Liver (tissue), 9 donors: ENCODE results near the gene UNC93B1. TPM values are rescaled to one million over a fixed set of nuclear protein-coding genes. Genes with fewer than 3 reads are reported as not detected.

Source experiments
- DNase-seq: peaks from one replicate; pipeline ENCODE4 v3.0.0-alpha.2; 2017; ENCODE audit warnings: low spot score
- H3K27ac ChIP-seq, 2 donors: one replicate each; pipeline ENCODE4 v1.7.0; 2013; ENCODE audit warnings: inconsistent platforms in 2 of 2, low read length in 2 of 2, control low read depth in 1 of 2, low read depth in 1 of 2, mild to moderate bottlenecking in 1 of 2
- H3K27me3 ChIP-seq, 4 donors: one replicate each; pipeline versions ENCODE4 v1.6.1 to v1.7.0; 2013; ENCODE audit warnings: low read length in 3 of 4, inconsistent platforms in 1 of 4, mild to moderate bottlenecking in 1 of 4, moderate library complexity in 1 of 4; ENCODE audit not compliant: control insufficient read depth in 4 of 4, insufficient read depth in 4 of 4
- H3K36me3 ChIP-seq, 4 donors: one replicate each; pipeline versions ENCODE4 v1.6.1 to v1.7.0; 2013; ENCODE audit warnings: low read length in 3 of 4, mild to moderate bottlenecking in 3 of 4, low read depth in 1 of 4, moderate library complexity in 1 of 4; ENCODE audit not compliant: control insufficient read depth in 4 of 4, insufficient read depth in 3 of 4
- H3K4me1 ChIP-seq, 4 donors: one replicate each; pipeline versions ENCODE4 v1.6.1 to v1.7.0; 2013; ENCODE audit warnings: low read length in 3 of 4, mild to moderate bottlenecking in 3 of 4, moderate library complexity in 1 of 4; ENCODE audit not compliant: control insufficient read depth in 4 of 4, insufficient read depth in 4 of 4
- H3K4me3 ChIP-seq, 3 donors: one replicate each; pipeline versions ENCODE4 v1.6.1 to v1.7.0; 2013; ENCODE audit warnings: low read length in 3 of 3, control low read depth in 1 of 3, low read depth in 1 of 3, mild to moderate bottlenecking in 1 of 3
- H3K9ac ChIP-seq, 2 donors: one replicate each; pipeline ENCODE4 v1.7.0; 2013; ENCODE audit warnings: low read length in 2 of 2, mild to moderate bottlenecking in 2 of 2, moderate library complexity in 2 of 2, control low read depth in 1 of 2, low read depth in 1 of 2
- H3K9me3 ChIP-seq, 4 donors: one replicate each; pipeline versions ENCODE4 v1.6.1 to v1.7.0; 2013; ENCODE audit warnings: low read length in 3 of 4; ENCODE audit not compliant: control insufficient read depth in 4 of 4
- EGR1 ChIP-seq, 2 donors: IDR thresholded peaks; 2 replicates each; pipeline ENCODE4 v1.6.1; 2016 to 2018; ENCODE audit warnings: antibody characterized with exemption in 2 of 2, low read depth in 2 of 2
- FOXA1 ChIP-seq: IDR thresholded peaks from 2 replicates; pipeline ENCODE4 v1.6.1; 2016; ENCODE audit warnings: antibody characterized with exemption
- FOXA2 ChIP-seq: IDR thresholded peaks from 2 replicates; pipeline ENCODE4 v1.6.1; 2016; ENCODE audit warnings: antibody characterized with exemption
- GABPA ChIP-seq, 2 donors: IDR thresholded peaks in 1 of 2; conservative IDR thresholded peaks in 1 of 2; 2 replicates each; pipeline ENCODE4 v1.6.1; 2016; ENCODE audit warnings: antibody characterized with exemption in 2 of 2, mild to moderate bottlenecking in 1 of 2, moderate library complexity in 1 of 2
- HNF4A ChIP-seq, 2 donors: conservative IDR thresholded peaks; 2 replicates each; pipeline ENCODE4 v1.6.1; 2016; ENCODE audit warnings: antibody characterized with exemption in 2 of 2, mild to moderate bottlenecking in 2 of 2
- HNF4G ChIP-seq: IDR thresholded peaks from 2 replicates; pipeline ENCODE4 v1.6.1; 2016; ENCODE audit warnings: antibody characterized with exemption
- JUND ChIP-seq, 2 donors: IDR thresholded peaks; 2 replicates each; pipeline ENCODE4 v1.6.1; 2016; ENCODE audit warnings: antibody characterized with exemption in 2 of 2
- NR2F2 ChIP-seq: IDR thresholded peaks from 2 replicates; pipeline ENCODE4 v1.6.1; 2016; ENCODE audit warnings: antibody characterized with exemption
- RAD21 ChIP-seq, 2 donors: IDR thresholded peaks; 2 replicates each; pipeline ENCODE4 v1.6.1; 2016; ENCODE audit warnings: antibody characterized with exemption in 2 of 2, mild to moderate bottlenecking in 2 of 2
- RXRA ChIP-seq, 2 donors: IDR thresholded peaks; 2 replicates each; pipeline ENCODE4 v1.6.1; 2017 to 2018; ENCODE audit warnings: antibody characterized with exemption in 2 of 2, mild to moderate bottlenecking in 1 of 2
- SP1 ChIP-seq: IDR thresholded peaks from 2 replicates; pipeline ENCODE4 v1.6.1; 2018; ENCODE audit warnings: antibody characterized with exemption, mild to moderate bottlenecking
- TAF1 ChIP-seq: conservative IDR thresholded peaks from 2 replicates; pipeline ENCODE4 v1.6.1; 2016; ENCODE audit warnings: antibody characterized with exemption, mild to moderate bottlenecking
- YY1 ChIP-seq: IDR thresholded peaks from 2 replicates; pipeline ENCODE4 v1.6.1; 2016; ENCODE audit warnings: antibody characterized with exemption, mild to moderate bottlenecking
- WGBS: extraction: QIAGEN DNeasy Blood & Tissue Kit; methylation state at CpG from one replicate; pipeline ENCODE4 v1.1.7; 2013; 5-methylcytosine and 5-hydroxymethylcytosine counted together
- polyA plus RNA-seq, 2 donors: library from polyadenylated mRNA; stranded (reverse) in 1 of 2; unstranded in 1 of 2; fragments of 200-250 nt in 1 of 2; fragments of >200 nt in 1 of 2; fragmentation: Nextera tagmentation in 1 of 2; extraction: Ambion mirVana in 1 of 2; gene quantifications; one replicate each; pipeline versions ENCODE4 v1.2.1 to v1.2.3, GENCODE V29; 2013 to 2015
- total RNA-seq, 2 donors: library from RNA; depleted of rRNA; stranded (reverse); fragments of >200 nt; gene quantifications; one replicate each; pipeline ENCODE4 v1.2.3, GENCODE V29; 2014
- TF ChIP-seq, protein P1 (sequence below): fragments of 150-350 bp; IDR thresholded peaks from 2 replicates; pipeline ENCODE4 v1.5.1; 2017; ENCODE audit warnings: improper control_type of control experiment, low read depth, low read length; ENCODE audit not compliant: missing input control
- TF ChIP-seq, protein P2 (sequence below): IDR thresholded peaks from 2 replicates; pipeline ENCODE4 v1.6.1; 2016; ENCODE audit warnings: antibody characterized with exemption
- TF ChIP-seq, protein P3 (sequence below): IDR thresholded peaks from 2 replicates; pipeline ENCODE4 v1.6.1; 2016; ENCODE audit warnings: antibody characterized with exemption
- TF ChIP-seq, protein P4 (sequence below): IDR thresholded peaks from 2 replicates; pipeline ENCODE4 v1.6.1; 2016; ENCODE audit warnings: antibody characterized with exemption, mild to moderate bottlenecking
- TF ChIP-seq, protein P5 (sequence below): IDR thresholded peaks from 2 replicates; pipeline ENCODE4 v1.6.1; 2016; ENCODE audit warnings: antibody characterized with exemption
- donor health status: healthy.
- donor health status: healthy.
- donor health status: healthy.
- donor health status: healthy.
- donor health status: healthy.

UNC93B1 gene
- total and polyA plus RNA-seq, 4 donors, result 9.2 to 19.1 (median 15.0) TPM

DNA sequence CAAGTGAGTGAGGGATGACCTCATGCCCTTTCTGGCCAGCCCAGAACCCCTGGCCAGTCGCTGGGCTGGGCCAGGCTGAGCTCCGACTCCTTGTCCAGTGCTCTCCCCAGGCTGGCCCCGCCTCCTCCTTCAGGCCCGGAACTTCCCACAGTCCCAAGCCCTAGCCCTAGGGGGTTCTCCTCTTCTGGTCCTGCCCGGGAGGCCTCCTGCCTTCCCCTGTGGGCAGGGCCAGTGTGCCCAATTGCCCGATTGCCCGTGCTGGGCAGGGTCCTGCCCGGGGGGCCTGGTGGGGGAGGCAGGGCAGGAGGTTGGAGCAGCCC is 39.1 kb upstream of the UNC93B1 start:
- Histone ChIP-seq H3K9ac (no peak overlapping the region), H3K27me3 (no peaks in the 10 kb centered on the region), H3K36me3 (peaks cover 0 to 27% (median 7%) of the 10 kb centered on the region in 4 donors), H3K4me3 (no peak overlapping the region), H3K27ac (no peak overlapping the region), H3K9me3 (no peaks in the 10 kb centered on the region), H3K4me1 (peaks cover 10 to 26% (median 15%) of the 10 kb centered on the region in 4 donors)
- WGBS, result 87% methylated on average over 8 of the region's 8 CpGs
- TF ChIP-seq, protein P1, sequence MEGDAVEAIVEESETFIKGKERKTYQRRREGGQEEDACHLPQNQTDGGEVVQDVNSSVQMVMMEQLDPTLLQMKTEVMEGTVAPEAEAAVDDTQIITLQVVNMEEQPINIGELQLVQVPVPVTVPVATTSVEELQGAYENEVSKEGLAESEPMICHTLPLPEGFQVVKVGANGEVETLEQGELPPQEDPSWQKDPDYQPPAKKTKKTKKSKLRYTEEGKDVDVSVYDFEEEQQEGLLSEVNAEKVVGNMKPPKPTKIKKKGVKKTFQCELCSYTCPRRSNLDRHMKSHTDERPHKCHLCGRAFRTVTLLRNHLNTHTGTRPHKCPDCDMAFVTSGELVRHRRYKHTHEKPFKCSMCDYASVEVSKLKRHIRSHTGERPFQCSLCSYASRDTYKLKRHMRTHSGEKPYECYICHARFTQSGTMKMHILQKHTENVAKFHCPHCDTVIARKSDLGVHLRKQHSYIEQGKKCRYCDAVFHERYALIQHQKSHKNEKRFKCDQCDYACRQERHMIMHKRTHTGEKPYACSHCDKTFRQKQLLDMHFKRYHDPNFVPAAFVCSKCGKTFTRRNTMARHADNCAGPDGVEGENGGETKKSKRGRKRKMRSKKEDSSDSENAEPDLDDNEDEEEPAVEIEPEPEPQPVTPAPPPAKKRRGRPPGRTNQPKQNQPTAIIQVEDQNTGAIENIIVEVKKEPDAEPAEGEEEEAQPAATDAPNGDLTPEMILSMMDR, result no peak
- TF ChIP-seq RAD21 (IDR thresholded peaks at IDR 0.05) (no peak), FOXA1 (no peak), FOXA2 (no peak), TAF1 (no peak), RXRA (IDR thresholded peaks at IDR 0.05) (no peak), EGR1 (IDR thresholded peaks at IDR 0.05; ENCODE audit: low read depth in 2 of 2) (no peak), HNF4G (no peak), HNF4A (conservative IDR thresholded peaks at IDR 0.05) (no peak)
- TF ChIP-seq, protein P2, sequence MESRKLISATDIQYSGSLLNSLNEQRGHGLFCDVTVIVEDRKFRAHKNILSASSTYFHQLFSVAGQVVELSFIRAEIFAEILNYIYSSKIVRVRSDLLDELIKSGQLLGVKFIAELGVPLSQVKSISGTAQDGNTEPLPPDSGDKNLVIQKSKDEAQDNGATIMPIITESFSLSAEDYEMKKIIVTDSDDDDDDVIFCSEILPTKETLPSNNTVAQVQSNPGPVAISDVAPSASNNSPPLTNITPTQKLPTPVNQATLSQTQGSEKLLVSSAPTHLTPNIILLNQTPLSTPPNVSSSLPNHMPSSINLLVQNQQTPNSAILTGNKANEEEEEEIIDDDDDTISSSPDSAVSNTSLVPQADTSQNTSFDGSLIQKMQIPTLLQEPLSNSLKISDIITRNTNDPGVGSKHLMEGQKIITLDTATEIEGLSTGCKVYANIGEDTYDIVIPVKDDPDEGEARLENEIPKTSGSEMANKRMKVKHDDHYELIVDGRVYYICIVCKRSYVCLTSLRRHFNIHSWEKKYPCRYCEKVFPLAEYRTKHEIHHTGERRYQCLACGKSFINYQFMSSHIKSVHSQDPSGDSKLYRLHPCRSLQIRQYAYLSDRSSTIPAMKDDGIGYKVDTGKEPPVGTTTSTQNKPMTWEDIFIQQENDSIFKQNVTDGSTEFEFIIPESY, result no peak
- no peak for DNase-seq

DNA sequence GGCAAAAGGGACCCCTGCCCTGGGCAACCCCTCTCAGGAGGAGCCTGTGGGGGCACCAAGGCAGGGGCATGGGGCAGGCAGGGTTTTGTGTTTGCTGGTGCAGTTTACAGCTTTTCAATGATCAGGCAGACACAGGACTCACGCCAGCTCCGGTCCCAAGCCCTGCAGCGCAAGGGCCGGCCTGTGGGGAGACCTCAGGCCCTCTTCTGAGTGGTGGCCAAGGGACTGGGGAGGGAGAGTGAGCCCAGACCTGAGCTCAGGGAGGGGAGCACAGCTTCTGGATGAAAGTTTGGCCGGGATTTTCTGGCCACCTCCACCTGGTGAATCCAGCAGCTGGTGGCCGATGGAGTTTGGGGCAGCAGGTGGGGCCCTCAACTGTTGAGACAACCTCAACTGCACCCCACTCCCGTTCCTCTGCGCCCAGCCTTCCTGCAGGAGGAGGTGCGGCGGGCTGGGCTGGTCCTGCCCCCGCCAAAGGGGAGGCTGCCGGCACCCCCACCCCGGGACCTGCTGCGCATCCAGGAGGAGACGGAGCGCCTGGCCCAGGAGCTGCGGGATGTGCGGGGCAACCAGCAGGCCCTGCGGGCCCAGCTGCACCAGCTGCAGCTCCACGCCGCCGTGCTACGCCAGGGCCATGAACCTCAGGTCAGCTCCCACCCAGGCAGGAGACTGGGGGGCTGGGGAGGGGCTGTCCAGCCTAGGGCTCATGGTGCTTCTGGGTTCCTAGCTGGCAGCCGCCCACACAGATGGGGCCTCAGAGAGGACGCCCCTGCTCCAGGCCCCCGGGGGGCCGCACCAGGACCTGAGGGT is 38.5 kb upstream of the UNC93B1 start:
- no peak for DNase-seq
- peaks cover 0 to 22% (median 7%) of the 10 kb centered on the region in 4 donors for H3K36me3 ChIP-seq
- H3K9ac ChIP-seq, result no peak overlapping the region
- no peak overlapping the region for H3K27ac ChIP-seq
- H3K4me3 ChIP-seq, result no peak overlapping the region
- H3K27me3 ChIP-seq, result no peaks in the 10 kb centered on the region
- H3K9me3 ChIP-seq, result no peaks in the 10 kb centered on the region
- 93% methylated on average over 27 of the region's 27 CpGs for WGBS
- TF ChIP-seq FOXA1 (no peak), RAD21 (IDR thresholded peaks at IDR 0.05) (no peak), GABPA (IDR thresholded peaks at IDR 0.05 in 1 of 2, conservative IDR thresholded peaks at IDR 0.05 in 1 of 2) (no peak), TAF1 (no peak), HNF4G (no peak), SP1 (no peak), YY1 (no peak), RXRA (IDR thresholded peaks at IDR 0.05) (no peak), JUND (IDR thresholded peaks at IDR 0.05) (no peak), NR2F2 (no peak), HNF4A (conservative IDR thresholded peaks at IDR 0.05) (no peak)
- TF ChIP-seq, protein P2, result no peak
- TF ChIP-seq, protein P3, sequence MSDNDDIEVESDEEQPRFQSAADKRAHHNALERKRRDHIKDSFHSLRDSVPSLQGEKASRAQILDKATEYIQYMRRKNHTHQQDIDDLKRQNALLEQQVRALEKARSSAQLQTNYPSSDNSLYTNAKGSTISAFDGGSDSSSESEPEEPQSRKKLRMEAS, result no peak
- TF ChIP-seq, protein P4, sequence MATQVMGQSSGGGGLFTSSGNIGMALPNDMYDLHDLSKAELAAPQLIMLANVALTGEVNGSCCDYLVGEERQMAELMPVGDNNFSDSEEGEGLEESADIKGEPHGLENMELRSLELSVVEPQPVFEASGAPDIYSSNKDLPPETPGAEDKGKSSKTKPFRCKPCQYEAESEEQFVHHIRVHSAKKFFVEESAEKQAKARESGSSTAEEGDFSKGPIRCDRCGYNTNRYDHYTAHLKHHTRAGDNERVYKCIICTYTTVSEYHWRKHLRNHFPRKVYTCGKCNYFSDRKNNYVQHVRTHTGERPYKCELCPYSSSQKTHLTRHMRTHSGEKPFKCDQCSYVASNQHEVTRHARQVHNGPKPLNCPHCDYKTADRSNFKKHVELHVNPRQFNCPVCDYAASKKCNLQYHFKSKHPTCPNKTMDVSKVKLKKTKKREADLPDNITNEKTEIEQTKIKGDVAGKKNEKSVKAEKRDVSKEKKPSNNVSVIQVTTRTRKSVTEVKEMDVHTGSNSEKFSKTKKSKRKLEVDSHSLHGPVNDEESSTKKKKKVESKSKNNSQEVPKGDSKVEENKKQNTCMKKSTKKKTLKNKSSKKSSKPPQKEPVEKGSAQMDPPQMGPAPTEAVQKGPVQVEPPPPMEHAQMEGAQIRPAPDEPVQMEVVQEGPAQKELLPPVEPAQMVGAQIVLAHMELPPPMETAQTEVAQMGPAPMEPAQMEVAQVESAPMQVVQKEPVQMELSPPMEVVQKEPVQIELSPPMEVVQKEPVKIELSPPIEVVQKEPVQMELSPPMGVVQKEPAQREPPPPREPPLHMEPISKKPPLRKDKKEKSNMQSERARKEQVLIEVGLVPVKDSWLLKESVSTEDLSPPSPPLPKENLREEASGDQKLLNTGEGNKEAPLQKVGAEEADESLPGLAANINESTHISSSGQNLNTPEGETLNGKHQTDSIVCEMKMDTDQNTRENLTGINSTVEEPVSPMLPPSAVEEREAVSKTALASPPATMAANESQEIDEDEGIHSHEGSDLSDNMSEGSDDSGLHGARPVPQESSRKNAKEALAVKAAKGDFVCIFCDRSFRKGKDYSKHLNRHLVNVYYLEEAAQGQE, result no peak
- TF ChIP-seq, protein P1, result no peak
- TF ChIP-seq, protein P5, sequence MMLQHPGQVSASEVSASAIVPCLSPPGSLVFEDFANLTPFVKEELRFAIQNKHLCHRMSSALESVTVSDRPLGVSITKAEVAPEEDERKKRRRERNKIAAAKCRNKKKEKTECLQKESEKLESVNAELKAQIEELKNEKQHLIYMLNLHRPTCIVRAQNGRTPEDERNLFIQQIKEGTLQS, result no peak
- peaks cover 15 to 31% (median 21%) of the 10 kb centered on the region in 4 donors for H3K4me1 ChIP-seq
